ENCODE results near the gene ARHGAP8. TPM values are rescaled to one million over a fixed set of nuclear protein-coding genes. Genes with fewer than 3 reads are reported as not detected.
A peak's percentile ranks its signal among the peaks of the same experiment; 100 is the strongest.

Gene ARHGAP8
- total RNA-seq, 4 donors from 2014 or later = 1.7 to 5.7 (median 3.0) TPM

GRCh38 chr22:44729391-44730021 lies 22.9 kb upstream of the ARHGAP8 start:
- no peaks in the 10 kb centered on the region for H3K27me3 ChIP-seq
- H3K4me1 ChIP-seq = peaks cover 0 to 30% (median 10%) of the 10 kb centered on the region in 4 donors
- 14 to 37% methylated on average over 20 to 26 of the region's 39 CpGs for WGBS, 2 donors
- DNase-seq (ENCODE audit: low spot score in 2 of 2) = peak in 1 of 2 donors; percentile 19
- peaks cover 0 to 7% (median 0%) of the 10 kb centered on the region in 3 donors for H3K36me3 ChIP-seq
- peak overlapping the region in 2 of 4 donors; percentile 18 to 29 for H3K4me3 ChIP-seq
- H3K27ac ChIP-seq = peak overlapping the region; percentile 35 to 85 (median 62)
- H3K9me3 ChIP-seq = no peaks in the 10 kb centered on the region
- peak in 1 of 2 donors; percentile 7 for TF ChIP-seq POLR2A (IDR thresholded peaks at IDR 0.05)
- TF ChIP-seq CTCF (IDR thresholded peaks at IDR 0.05) = peak in 4 of 5 experiments; percentile 6 to 63 (median 34)
- peak in 1 of 2 donors; percentile 73 for TF ChIP-seq EP300 (IDR thresholded peaks at IDR 0.05)

- Histone ChIP-seq H3K9me3 (no peaks in the 10 kb centered on the region), H3K4me3 (peak overlapping the region in 2 of 4 donors; percentile 18 to 29), H3K27me3 (no peaks in the 10 kb centered on the region), H3K36me3 (peaks cover 0 to 7% (median 0%) of the 10 kb centered on the region in 3 donors), H3K27ac (peak overlapping the region in 3 of 4 donors; percentile 35 to 85 (median 63)), H3K4me1 (peaks cover 0 to 30% (median 10%) of the 10 kb centered on the region in 4 donors)
- TF ChIP-seq EP300 (IDR thresholded peaks at IDR 0.05) = no peak
- TF ChIP-seq CTCF (IDR thresholded peaks at IDR 0.05) = peak in 2 of 5 experiments; percentile 0 to 18
- 24 to 33% methylated on average over 10 to 13 of the region's 14 CpGs for WGBS, 2 donors
- no peak for DNase-seq (ENCODE audit: low spot score in 2 of 2)
These were observed 22.4 kb upstream of the ARHGAP8 start for GRCh38 chr22:44730022-44730393.

- H3K27ac ChIP-seq = peak overlapping the region in 2 of 4 donors; percentile 63 to 85
- H3K27me3 ChIP-seq = no peaks in the 10 kb centered on the region
- peaks cover 0 to 7% (median 0%) of the 10 kb centered on the region in 3 donors for H3K36me3 ChIP-seq
- H3K4me1 ChIP-seq = peaks cover 0 to 30% (median 10%) of the 10 kb centered on the region in 4 donors
- WGBS, 2 donors = 77 to 88% methylated on average over 14 to 19 of the region's 19 CpGs
- no peak overlapping the region for H3K4me3 ChIP-seq
- no peaks in the 10 kb centered on the region for H3K9me3 ChIP-seq
- no peak for DNase-seq (ENCODE audit: low spot score in 2 of 2)
- TF ChIP-seq EP300 (IDR thresholded peaks at IDR 0.05) (no peak), CTCF (IDR thresholded peaks at IDR 0.05) (no peak), POLR2A (IDR thresholded peaks at IDR 0.05) (no peak)
These were observed 21.7 kb upstream of the ARHGAP8 start for GRCh38 chr22:44730490-44731356.

- H3K36me3 ChIP-seq = peaks cover 0 to 5% (median 0%) of the 10 kb centered on the region in 3 donors
- 67 to 70% methylated on average over 2 to 5 of the region's 7 CpGs for WGBS, 2 donors
- peaks cover 0 to 30% (median 10%) of the 10 kb centered on the region in 4 donors for H3K4me1 ChIP-seq
- TF ChIP-seq POLR2A (IDR thresholded peaks at IDR 0.05) = no peak
- no peak for TF ChIP-seq CTCF (IDR thresholded peaks at IDR 0.05)
- TF ChIP-seq EP300 (IDR thresholded peaks at IDR 0.05) = no peak
- H3K27me3 ChIP-seq = no peaks in the 10 kb centered on the region
- no peak overlapping the region for H3K4me3 ChIP-seq
- no peak overlapping the region for H3K27ac ChIP-seq
- H3K9me3 ChIP-seq = no peaks in the 10 kb centered on the region
- no peak for DNase-seq (ENCODE audit: low spot score in 2 of 2)
These were observed 20.9 kb upstream of the ARHGAP8 start for GRCh38 chr22:44731357-44731970.

All from tibial nerve (tissue), 4 donors.